H1 (cell line): ENCODE data around the gene GRIPAP1. TPM values are rescaled to one million over a fixed set of nuclear protein-coding genes. Genes with fewer than 3 reads are reported as not detected.

Experiments
- CBX8 ChIP-seq: fragments of 300-800, 300-1000 bp; sonication (generic); IDR thresholded peaks from 2 replicates; pipeline ENCODE4 v1.7.1; 2016; ENCODE audit warnings: low read depth, low read length, borderline replicate concordance
- CREB1 ChIP-seq: IDR thresholded peaks from 2 replicates; pipeline ENCODE4 v1.6.1; 2012; ENCODE audit warnings: inconsistent platforms
- NRF1 ChIP-seq: IDR thresholded peaks from 2 replicates; pipeline ENCODE4 v1.6.1; 2011; ENCODE audit warnings: mild to moderate bottlenecking, low read depth, low read length, improper control_type of control experiment
- SP1 ChIP-seq: IDR thresholded peaks from 2 replicates; pipeline ENCODE4 v1.6.1; 2011; ENCODE audit warnings: low read depth, low read length
- TAF1 ChIP-seq: IDR thresholded peaks from 2 replicates; pipeline ENCODE4 v1.6.1; 2011; ENCODE audit warnings: mild to moderate bottlenecking, low read depth, low read length
- TAF7 ChIP-seq: optimal IDR thresholded peaks from 2 replicates; pipeline ENCODE3; 2011; ENCODE audit warnings: low read depth, mild to moderate bottlenecking, inconsistent platforms, low read length, moderate library complexity, borderline replicate concordance
- polyA plus RNA-seq, 7 experiments: library from polyadenylated mRNA; depleted of rRNA in 3 of 7; stranded (reverse) in 5 of 7; unstranded in 2 of 7; fragments of >200 nt in 5 of 7; fragments of 200-250 nt in 2 of 7; gene quantifications; 1 replicate in 5 of 7; 2 replicates in 1 of 7; 4 replicates in 1 of 7; pipeline versions ENCODE4 v1.2.1 to v1.2.3, GENCODE V29; 2011 to 2013; ENCODE audit warnings: missing spikeins in 2 of 7, mixed read lengths in 2 of 7
- total RNA-seq: library from RNA; stranded (reverse); fragmentation: NEBNext Ultra II Directional; extraction: Animal tissue kit (Norgen Biotek cat#: 25700); gene quantifications from 2 replicates; pipeline ENCODE4 v1.2.1, GENCODE V29; 2021

Gene GRIPAP1
- total and polyA plus RNA-seq, 2 of the 8 experiments (the other 6 are each of a cell fraction or from before 2014, with no cell fraction given) = 21.6 to 55.9 TPM

- peak; percentile 77 for TF ChIP-seq CREB1
- peak; percentile 61 for TF ChIP-seq NRF1
- TF ChIP-seq TAF7 = no peak
- TF ChIP-seq CBX8 = no peak
- 0 out of 2 replicates have a peak, but pooled peaks have one; percentile 29 for TF ChIP-seq TAF1
- 0 out of 2 replicates have a peak, but pooled peaks have one; percentile 78 for TF ChIP-seq SP1
- TF ChIP-seq, all 59 proteins: peak for 11
These were observed 44.0 kb downstream of the GRIPAP1 start (continued) for GRCh38 chrX:48957827-48958634.
